ENCODE data around the gene HOXA5.

HOXA5 gene

GRCh38 chr7:27104341-27105058 is 39.0 kb downstream of the HOXA5 start:
- DNase-seq, result no peak

GRCh38 chr7:27103489-27104226 is 39.8 kb downstream of the HOXA5 start:
- DNase-seq, result no peak

GRCh38 chr7:27102581-27103442 is 40.7 kb downstream of the HOXA5 start, which contains the start of gene HOXA2:
TSS of gene HOXA2 (minus strand) at chr7:27102683. CDS start at chr7:27102500, 183 bp downstream.
- DNase-seq, result no peak

- no peak for DNase-seq
Observed at GRCh38 chr7:27101957-27102580, 41.4 kb downstream of the HOXA5 start.

GRCh38 chr7:27101171-27101956 is 42.1 kb downstream of the HOXA5 start:
- DNase-seq, result no peak

- no peak for DNase-seq
Observed at GRCh38 chr7:27100694-27101170, 42.7 kb downstream of the HOXA5 start.

- no peak for DNase-seq
Observed at GRCh38 chr7:27099453-27100370, 43.8 kb downstream of the HOXA5 start.

- no peak for DNase-seq
Observed at GRCh38 chr7:27098578-27099451, 44.7 kb downstream of the HOXA5 start.

GRCh38 chr7:27097686-27098577 is 45.5 kb downstream of the HOXA5 start:
- DNase-seq, result no peak

GRCh38 chr7:27096768-27097514 is 46.5 kb downstream of the HOXA5 start:
- no peak for DNase-seq

GRCh38 chr7:27095897-27096767 is 47.3 kb downstream of the HOXA5 start, which contains the start of gene HOXA1:
TSS of gene HOXA1 (minus strand) at chr7:27096000. CDS start at chr7:27095912, 88 bp downstream.
- peak; percentile 88 for DNase-seq

- DNase-seq, result no peak
Observed at GRCh38 chr7:27095050-27095896, 48.2 kb downstream of the HOXA5 start.

GRCh38 chr7:27094304-27095049 is 49.0 kb downstream of the HOXA5 start:
- DNase-seq, result no peak

GRCh38 chr7:27093184-27093895 is 50.1 kb downstream of the HOXA5 start:
- DNase-seq, result no peak
